GM21515 (cell line): ENCODE results near the gene TBL1Y.
"Not testable (repeated sequence)": the region's sequence is repeated elsewhere in the genome, so short reads cannot be mapped to it uniquely, and the experiment has no call there.

ENCODE experiments used
- ATAC-seq: cut with Tn5 transposase; IDR thresholded peaks from one replicate; pipeline ENCODE4 v1.9.1; 2021; ENCODE audit not compliant: unreplicated experiment

Gene TBL1Y

DNA sequence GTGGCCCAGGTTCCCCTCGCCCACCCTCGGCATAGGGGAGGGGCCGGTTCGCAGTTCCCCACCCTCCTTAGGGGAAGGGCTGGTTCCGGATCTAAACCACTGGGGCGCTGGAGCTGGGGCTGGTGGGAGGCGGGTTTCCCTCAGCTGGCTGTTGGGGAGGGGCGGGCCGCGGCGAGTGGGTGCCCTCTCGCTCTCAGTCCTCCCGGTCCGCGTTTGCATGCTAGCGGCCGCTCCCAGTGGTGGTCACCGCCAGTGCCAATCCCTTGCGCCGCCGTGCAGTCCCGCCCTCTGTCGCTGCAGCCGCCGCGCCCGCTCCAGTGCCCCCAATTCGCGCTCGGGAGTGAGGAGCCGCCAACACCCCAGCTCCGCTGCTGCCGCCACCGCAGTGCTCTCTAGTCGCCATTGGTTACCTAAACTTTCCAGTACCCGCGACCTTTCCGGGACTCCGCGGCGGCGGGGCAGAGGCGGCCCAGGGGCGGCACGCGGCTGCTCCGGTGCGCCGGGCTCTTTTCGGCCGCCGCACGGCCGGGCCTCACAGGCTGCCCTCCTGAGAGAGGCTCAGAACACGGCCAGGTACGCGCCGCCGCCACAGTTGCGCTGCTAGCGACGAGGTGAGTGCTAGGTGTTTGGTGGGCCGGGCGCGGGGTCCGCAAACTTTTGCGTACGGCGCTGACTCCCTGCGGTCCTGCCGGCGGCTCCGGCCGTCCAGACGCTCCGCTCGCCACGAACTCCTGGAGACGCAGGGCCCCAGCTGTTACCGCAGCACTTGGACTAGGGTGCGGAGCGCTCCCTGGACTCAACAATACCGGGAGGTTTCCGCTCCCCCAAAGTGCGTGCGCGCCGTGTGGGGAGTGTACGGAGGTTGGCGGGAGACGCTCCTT, at the start of gene TBL1Y:
Gene TBL1Y, plus strand, starts transcription at position 326 of the 881 bp plus-strand sequence. CDS start 114,388 bp downstream, outside the sequence.
- no peak for ATAC-seq

DNA sequence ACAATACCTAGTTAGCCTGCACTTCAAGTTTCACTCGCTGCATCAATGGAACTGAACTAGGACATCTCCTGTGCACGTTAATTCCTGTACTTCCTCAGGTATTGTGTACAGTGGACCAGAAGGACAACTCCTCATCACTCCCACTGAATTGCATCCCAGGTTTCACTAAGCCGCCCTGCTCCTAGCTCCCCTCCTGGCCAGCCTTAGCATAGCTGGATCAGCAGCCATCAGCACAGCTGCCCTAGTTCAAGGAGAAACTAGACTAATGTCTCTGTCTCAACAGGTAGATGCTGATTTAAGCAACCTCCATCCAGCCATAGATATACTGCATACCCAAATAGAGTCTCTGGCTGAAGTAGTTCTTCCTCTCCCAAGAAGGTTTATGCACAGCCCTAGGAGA, 16.0 kb upstream of the TBL1Y start:
- ATAC-seq, result no peak

DNA sequence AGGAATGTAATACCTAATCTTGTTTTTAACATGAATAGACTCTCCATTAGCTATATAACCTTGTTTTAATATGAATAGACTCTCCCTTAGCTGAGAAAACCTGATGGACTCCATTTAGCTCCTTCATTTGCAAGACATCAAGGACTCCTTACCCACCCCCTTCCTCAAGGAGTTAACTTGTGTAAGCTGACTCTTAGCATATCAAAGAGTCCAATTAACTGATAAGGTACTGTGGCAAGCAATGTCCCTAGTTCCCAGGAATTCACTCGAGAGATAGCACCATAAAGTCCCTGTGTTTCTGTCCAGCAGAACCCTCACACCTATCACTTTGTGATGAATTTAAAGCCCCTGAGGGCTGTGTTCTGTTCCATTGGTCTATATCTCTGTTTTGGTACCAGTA, 15.3 kb upstream of the TBL1Y start:
- no peak for ATAC-seq

DNA sequence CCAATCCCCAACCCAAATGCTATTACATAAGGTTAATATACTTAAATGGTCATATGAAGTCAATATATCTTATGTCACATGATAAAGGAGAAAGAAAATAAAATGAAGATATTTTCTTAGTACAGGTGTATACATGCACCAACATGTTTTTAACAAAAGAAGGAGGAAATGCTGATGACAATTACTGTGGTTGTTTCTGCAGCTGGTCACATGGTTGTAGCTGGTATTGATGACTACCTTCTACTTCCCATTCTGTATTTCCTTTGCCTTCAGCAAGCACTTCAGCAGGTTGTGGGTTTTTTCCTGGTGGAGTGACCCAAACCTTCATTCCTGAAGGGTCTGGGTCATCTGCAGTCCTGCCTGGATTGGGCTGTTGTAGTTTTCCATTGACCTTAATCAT, 8.4 kb upstream of the TBL1Y start:
- ATAC-seq, result not testable (repeated sequence)

DNA sequence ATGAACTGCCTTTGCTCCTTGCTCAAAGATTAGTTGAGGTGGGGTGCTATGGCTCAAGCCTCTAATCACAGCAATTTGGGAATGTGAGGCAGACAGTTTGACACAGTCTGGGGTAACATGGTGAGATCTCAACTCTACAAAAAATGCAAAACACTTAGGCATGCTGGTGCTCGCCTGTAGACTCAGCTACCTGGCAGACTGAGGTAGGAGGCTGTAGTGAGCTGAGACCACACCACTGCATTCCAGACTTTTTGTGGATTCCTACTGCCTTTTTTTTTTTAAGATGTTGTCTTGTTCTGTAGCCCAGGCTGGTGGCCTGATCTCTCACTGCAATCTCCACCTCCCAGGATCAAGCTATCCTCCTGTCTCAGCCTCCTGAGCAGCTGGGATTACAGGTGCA, 2.9 kb upstream of the TBL1Y start:
- ATAC-seq, result no peak

DNA sequence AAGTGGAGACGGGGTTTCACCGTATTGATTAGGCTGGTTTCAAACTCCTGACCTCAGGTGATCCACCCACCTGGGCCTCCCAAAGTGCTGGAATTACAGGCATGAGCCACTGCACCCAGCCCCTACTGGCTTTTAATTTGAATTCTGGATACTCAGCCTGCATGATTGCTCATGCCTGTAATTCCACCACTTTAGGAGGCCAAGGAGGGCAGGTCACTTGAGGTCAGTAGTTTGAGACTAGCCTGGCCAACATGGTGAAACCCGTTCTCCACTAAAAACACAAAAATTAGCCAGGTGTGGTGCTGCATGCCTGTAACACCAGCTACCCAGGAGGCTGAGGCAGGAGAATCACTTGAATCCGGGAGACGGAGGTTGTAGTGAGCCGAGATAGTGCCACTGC, 2.5 kb upstream of the TBL1Y start:
- ATAC-seq, result not testable (repeated sequence)

DNA sequence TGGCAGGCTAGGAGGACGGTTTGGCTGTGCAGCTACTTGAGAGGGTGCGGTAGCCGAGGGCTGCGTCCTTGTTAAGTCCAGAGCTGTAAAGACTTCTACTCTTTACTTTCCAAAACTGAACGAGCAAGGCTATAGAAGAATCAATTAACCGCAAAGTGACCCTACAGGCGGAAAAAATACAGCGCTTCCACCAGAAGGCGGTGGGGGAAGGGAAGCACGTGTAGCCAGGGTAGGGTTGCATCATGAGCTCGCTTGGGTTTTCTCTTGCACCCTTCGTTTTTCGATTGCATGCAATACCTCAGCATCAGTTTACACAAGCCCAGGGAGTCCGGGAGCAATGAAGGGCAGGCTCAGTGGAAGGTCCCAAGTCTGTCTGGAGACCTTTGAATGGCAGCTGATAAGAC, 1.4 kb upstream of the TBL1Y start:
- no peak for ATAC-seq

DNA sequence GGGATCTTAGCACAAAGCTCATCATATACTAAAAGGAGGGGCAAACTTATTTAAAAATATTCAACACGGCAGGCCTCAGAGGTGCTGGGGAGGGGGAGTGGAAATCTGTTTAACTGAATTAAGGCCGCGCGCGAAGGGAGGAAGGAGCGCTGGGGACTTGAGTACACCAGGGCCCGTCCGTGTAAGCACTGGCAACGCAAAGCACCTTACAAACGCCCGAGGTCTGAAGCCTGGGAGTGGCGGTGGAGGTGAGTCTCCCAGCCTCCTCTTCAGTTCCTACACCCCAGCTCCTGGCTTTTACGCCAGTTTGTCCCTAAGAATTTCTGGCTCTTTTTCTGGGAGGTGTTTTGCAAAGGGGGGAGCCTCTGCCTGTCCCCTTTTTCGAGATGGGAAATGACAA, 641 bp upstream of the TBL1Y start:
- no peak for ATAC-seq

DNA sequence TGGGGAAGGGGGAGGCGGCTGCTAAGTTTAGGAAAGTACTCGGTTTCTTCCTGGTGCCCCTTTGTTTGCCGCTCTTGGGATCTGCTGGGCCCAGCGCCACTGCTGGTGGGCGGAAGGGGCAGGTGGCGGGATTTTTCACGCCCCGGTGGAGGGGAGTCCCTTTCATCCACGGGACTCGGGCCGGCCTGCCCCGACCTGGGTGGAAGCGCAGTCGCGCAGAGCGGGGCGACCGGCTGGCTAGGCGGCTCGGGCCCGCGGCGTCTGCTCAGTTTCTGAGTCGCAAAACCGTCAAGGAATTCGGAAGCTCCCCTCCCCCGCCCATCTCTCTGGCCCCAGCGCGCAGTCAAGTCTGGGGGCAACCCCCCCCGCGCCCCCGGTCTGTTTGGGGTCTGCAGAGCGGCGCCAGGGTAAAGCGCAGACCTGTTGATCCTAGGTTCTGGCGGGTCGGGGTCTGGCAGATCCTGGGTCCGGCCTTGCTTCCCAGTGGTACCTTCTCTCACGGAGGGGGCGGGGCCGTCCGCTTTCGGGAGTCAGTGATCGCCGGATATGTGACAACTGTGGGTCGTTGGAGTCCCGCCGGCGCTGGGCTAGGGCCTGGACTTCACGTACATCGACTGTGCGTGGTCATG, 870 bp downstream of the TBL1Y start, which contains the start of gene AMELY:
Gene AMELY, minus strand, starts transcription at position 500 of the 629 bp plus-strand sequence. CDS start 39,144 bp downstream, outside the sequence.
- ATAC-seq, result no peak

DNA sequence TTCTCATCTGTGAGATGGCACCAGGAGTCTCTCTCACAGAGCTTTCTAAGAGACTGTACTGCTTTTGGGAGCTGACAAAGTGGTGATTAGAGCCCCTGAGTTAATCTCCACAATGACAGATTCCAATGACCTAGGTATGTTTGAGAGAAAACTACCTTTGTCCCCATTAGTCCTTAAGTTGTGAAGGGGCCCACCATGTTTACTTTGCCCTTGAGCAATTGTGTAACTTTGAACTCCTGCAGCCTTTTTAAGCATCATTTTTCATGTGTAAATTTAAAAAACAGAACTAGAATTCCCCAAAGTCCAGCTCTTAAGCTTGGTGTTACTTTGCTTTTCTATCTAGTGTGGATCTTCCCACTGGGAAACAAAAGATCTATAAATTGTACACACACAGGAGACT, 2.9 kb downstream of the TBL1Y start:
- no peak for ATAC-seq

DNA sequence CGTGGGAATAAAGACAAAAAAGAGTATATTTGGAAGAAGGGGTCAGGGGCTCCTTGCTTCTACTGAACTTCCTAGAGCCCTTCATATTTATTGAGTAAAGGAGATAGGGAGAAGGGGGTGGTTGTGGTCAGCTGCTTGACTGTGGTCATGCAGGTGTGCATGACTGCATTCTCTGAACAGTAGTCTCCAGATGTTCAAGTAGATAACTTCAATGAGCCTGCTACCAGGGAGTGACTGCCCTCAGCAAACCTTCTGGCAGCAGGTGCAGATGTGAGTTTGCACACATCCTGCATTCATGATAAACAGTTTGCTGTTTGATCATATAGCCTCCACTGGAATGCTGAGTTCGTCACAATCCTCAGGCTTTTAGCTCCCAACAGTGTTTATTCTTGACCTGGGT, 10.6 kb downstream of the TBL1Y start:
- ATAC-seq, result no peak

DNA sequence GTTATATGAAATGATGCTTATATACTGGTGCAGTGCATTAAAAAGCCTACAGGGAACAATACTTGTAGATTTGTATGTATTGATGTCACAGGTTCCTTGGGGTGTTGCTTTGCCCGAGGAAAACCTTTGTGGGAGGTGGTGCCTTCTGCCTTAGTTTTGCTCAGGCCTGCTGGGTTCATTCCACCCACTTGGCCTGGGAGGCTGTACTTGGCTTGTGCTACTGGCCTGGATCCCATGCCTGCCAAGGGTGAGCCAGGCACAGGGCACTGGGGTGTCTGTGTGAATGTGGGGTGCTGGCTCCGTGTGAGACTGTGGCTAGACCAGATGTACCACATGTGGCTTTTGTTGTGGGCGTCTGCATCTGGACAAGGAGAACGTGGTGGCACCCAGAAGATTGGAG, 17.8 kb downstream of the TBL1Y start:
- no peak for ATAC-seq

DNA sequence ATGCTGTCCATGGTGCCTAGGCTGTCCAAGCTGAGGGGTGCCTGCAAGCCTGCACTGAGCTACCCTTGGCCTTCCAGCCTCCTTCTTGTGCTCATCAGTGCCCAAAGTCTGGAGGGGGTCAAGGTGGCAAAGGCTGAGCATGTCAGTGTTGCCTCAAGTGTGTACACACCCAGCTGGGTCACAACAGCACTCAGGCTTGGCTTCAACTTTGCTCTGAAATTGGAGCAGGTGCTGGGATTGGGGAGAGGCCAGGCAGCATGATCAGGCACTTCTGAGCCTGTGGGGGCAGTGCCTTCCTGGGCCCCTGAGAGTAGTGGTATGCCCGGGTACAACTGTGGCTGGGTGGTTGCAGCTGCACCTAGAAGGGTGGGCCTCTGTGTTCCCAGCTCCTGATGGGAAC, 18.7 kb downstream of the TBL1Y start:
- ATAC-seq, result no peak

DNA sequence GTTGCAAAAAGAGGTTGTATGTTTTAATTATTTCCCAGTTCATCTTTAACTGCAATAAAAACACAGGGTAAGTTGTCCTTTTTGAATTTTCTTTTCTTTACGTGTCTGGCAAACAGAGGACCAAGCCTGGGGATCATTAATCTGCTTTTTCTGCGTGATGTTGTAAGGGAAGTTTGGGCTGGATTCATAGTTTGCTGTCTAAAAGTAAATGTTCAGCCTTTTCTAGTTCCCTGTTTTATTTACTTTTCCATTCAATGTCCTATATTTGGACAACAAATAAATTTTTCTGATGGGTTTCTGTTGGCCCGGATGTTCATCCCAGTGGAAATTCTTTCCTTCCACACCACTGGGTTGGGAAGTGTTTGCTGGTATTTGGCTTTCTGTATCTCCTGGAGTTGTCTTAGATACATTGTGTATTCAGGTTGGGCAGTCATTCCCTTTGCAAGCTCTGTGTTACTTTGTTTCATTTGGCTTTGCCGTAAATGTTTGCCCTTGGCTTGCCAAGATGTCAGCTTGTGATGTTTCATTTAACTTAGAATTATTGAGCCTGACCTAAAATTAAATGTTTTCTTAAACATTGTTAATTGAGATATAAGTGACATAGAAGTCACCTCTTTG, 21.4 kb downstream of the TBL1Y start:
- no peak for ATAC-seq

DNA sequence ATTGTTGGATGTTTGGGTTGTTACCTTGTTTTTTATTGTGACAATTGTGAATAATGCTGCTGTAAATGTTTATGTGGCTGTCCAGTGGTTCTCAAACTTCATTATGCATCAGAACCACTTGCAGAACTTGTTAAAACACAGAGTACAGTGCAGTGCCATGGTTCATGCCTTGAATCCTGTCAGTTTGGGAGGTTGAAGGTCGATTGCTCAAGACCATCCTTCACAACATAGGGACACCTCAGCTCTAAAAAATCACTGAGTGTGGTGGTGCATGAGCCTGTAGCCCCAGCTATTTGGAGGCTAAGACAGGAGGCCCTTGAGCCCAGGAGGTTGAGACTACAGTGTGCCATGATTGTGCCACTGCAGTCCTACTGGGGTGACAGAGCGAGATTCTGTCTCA, 25.0 kb downstream of the TBL1Y start:
- no peak for ATAC-seq

DNA sequence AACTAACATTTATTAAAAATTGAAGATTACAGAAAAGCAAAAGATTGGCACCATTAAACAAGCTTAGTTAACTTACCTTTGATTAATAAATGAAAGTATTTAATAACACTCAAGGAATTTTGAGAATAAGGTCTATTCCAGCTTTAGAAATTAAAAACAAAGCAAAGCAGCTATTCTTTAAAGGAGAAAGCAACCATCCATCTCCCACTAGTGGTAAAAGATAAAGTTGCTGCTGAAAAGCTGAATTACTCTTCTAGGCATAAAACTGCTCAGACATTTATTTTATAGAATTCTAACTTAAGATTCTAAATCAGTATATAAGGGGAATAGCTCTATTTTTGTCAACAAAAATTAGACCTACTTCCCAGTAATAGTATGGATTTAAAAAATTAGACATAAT, 37.2 kb downstream of the TBL1Y start:
- ATAC-seq, result no peak

DNA sequence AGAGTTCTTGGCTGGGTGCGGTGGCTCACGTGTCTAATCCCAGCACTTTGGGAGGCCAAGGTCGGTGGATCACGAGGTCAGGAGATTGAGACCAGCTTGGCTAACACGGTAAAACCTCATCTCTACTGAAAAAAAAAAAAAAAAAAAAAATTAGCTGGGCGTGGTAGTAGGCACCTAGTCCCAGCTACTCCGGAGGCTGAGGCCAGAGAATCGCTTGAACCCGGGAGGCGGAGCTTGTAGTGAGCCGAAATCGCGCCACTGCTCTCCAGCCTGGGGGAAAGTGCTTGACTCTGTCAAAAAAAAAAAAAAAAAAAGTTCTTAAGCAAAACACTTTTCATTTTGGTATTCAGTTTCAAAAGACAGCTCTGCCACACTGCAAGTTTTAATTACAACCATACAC, 37.9 kb downstream of the TBL1Y start:
- ATAC-seq, result no peak

DNA sequence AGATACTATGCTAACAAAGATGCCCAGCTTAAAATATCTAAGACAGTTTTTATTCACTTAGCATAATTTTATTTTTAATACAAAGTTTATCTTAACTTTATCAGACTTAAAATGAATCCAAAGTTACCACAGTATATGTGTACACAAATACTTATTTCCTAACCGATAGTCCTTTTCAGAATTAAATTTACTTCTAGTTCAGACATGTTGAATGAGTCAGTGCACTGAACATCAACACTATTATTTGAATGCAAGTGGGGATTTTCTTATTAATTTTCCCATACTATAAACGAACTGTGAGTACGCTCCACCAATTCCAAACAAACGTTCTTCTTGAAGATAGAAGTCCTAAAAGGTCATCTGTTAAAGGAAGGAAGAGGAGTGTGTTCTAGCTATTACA, 39.5 kb downstream of the TBL1Y start:
- ATAC-seq, result no peak

DNA sequence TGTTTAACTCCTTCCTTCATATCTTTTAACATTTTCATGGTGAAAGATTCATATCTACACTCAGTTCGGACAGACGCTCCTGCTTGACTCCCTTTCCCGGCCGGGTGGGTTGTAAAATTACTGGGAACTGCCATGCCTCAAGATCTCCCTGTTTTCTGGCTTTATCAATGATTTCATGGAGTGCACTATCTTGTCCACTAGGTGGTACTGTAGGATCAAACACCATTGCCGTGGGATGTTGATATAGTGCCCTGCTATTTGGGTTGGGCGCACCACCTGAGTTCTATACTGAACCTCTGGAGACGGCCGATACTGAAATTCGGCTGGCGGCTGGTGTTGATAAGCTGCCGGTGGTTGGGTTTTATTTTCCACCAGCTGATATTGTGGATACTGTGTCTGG, 54.2 kb downstream of the TBL1Y start:
- ATAC-seq, result no peak

DNA sequence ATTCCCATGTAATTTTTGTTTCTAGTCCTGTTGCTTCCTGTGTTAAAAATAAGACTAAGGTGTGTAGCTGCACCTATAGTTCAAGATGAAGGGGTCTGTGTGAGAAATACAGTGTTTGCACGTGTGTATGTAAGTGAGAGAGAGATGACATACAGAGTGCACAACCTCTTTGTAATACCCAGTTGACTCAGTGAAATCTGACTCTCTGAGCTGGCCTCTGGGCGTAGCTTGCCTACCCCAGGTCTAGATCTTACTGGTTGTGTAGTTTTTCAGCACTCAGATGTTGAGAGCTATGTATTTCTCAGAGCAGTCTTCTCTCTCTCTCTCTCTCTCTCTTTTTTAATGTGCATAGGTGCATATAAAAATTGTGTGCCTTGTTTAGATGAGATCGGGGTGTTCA, 56.0 kb downstream of the TBL1Y start:
- no peak for ATAC-seq

DNA sequence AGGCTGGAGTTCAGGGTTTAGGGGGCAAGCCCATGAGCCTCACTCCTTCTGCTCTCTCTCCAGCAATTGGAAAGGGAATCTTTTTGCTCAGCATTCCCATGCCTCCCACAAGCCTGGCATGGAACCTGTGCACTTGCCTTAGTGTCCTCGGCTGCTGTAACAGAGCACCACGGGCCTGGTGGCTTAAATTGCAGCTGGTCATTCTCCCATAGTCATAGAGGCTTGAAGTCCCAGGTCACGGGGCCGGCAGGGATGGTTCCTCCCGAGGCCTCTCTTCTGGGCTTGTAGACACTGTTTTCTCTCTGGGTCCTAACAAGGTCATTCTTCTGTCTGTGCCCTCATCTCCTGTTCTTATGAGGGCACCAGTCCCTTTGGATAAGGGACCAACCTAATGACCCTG, 57.2 kb downstream of the TBL1Y start:
- ATAC-seq, result no peak

DNA sequence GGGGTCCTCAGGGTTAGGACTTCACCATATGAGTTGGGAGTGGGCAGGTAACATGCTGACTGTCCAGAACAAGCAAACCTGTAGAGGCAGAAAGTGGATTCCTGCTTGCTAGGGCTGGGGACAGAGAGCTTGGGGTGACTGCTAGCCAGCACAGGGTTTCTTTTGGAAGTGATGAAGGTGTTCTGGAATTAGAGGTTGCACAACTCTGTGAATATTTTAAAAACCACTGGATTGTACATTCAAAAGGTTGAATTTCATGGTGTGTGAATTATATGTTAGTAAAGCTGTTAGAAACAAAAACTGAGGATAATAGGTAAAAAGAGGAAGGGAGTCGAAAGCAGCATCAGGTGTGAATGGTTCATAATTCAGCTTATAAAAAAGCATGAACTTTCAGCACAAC, 57.7 kb downstream of the TBL1Y start:
- ATAC-seq, result no peak
